Measurements from ENCODE around the gene DHRS13. TPM values are rescaled to one million over a fixed set of nuclear protein-coding genes. Genes with fewer than 3 reads are reported as not detected.

The DHRS13 gene
- polyA plus RNA-seq, 1 donor (not counting 4 experiments of a cell fraction or from before 2014, with no cell fraction given), result 3.4 TPM

GRCh38 chr17:28951428-28951990 is 48.6 kb upstream of the DHRS13 start, which contains the start of gene PHF12:
PHF12 (minus strand) TSS chr17:28951518; CDS start chr17:28950960, 558 bp downstream.
- TF ChIP-seq CTCF (optimal IDR thresholded peaks at IDR 0.05 in 1 of 3, IDR thresholded peaks at IDR 0.05 in 1 of 3, conservative IDR thresholded peaks at IDR 0.05 in 1 of 3; ENCODE audit: extremely low read depth in 1 of 3, insufficient read depth in 2 of 3, low read length in 3 of 3) (no peak), EZH2 (IDR thresholded peaks at IDR 0.05; ENCODE audit: low read length) (no peak)
- peak within 1 kb of the TSS; percentile 88 to 90 (median 88) for H3K4me3 ChIP-seq (ENCODE audit: control insufficient read depth in 2 of 3, extremely low read depth in 1 of 3, insufficient read depth in 2 of 3, low read depth in 1 of 3, low read length in 3 of 3)
- H4K20me1 ChIP-seq (ENCODE audit: control insufficient read depth, extremely low read depth, insufficient read depth, low read length), result no peaks in the 10 kb centered on the region
- peak within 1 kb of the TSS; percentile 99 for H3K4me2 ChIP-seq (ENCODE audit: control insufficient read depth, extremely low read depth, insufficient read depth, low read depth, low read length)
- H3K9me1 ChIP-seq (ENCODE audit: control insufficient read depth, extremely low read depth, insufficient read depth, low read length), result no peaks in the 10 kb centered on the region
- peak within 1 kb of the TSS; percentile 99 for H3K27ac ChIP-seq (ENCODE audit: control insufficient read depth, insufficient read depth, low read length)
- H3K27me3 ChIP-seq (ENCODE audit: control insufficient read depth, extremely low read depth, insufficient read depth, low read length), result no peaks in the 10 kb centered on the region
- H2AFZ ChIP-seq (ENCODE audit: control insufficient read depth, low read length), result peak within 1 kb of the TSS; percentile 91
- DNase-seq (ENCODE audit: low read depth, low spot score) (peak; percentile 100), FAIRE-seq (peak; percentile 78)
- no peaks in the 10 kb centered on the region for H3K9me3 ChIP-seq (ENCODE audit: control insufficient read depth, low read depth, low read length)
- dilution Hi-C loops (cut with MboI; ENCODE audit: extremely low pct_ligation_motif_present, low sequenced_read_pairs), result no loop called here
- peaks cover 27% of the 10 kb centered on the region for H3K4me1 ChIP-seq (ENCODE audit: control insufficient read depth, extremely low read depth, insufficient read depth, low read length)
- H3K9ac ChIP-seq (ENCODE audit: control insufficient read depth, extremely low read depth, insufficient read depth, low read length), result peak within 1 kb of the TSS; percentile 91
- peaks cover 0 to 6% of the 10 kb centered on the region in 2 experiments for H3K36me3 ChIP-seq (ENCODE audit: control insufficient read depth in 2 of 2, extremely low read depth in 1 of 2, insufficient read depth in 2 of 2, low read length in 2 of 2)
- peaks cover 43% of the 10 kb centered on the region for H3K79me2 ChIP-seq (ENCODE audit: control insufficient read depth, insufficient read depth, low read length)

GRCh38 chr17:28950752-28951427 is 48.0 kb upstream of the DHRS13 start:
- FAIRE-seq (no peak), DNase-seq (ENCODE audit: low read depth, low spot score) (no peak)
- Histone ChIP-seq H3K9me1 (ENCODE audit: control insufficient read depth, extremely low read depth, insufficient read depth, low read length) (no peaks in the 10 kb centered on the region), H3K79me2 (ENCODE audit: control insufficient read depth, insufficient read depth, low read length) (peaks cover 50% of the 10 kb centered on the region), H3K9me3 (ENCODE audit: control insufficient read depth, low read depth, low read length) (no peaks in the 10 kb centered on the region), H3K27me3 (ENCODE audit: control insufficient read depth, extremely low read depth, insufficient read depth, low read length) (no peaks in the 10 kb centered on the region), H3K9ac (ENCODE audit: control insufficient read depth, extremely low read depth, insufficient read depth, low read length) (peak overlapping the region; percentile 84), H3K36me3 (ENCODE audit: control insufficient read depth in 2 of 2, extremely low read depth in 1 of 2, insufficient read depth in 2 of 2, low read length in 2 of 2) (peaks cover 0 to 6% of the 10 kb centered on the region in 2 experiments), H2AFZ (ENCODE audit: control insufficient read depth, low read length) (peak overlapping the region; percentile 3), H3K4me1 (ENCODE audit: control insufficient read depth, extremely low read depth, insufficient read depth, low read length) (peaks cover 34% of the 10 kb centered on the region), H3K27ac (ENCODE audit: control insufficient read depth, insufficient read depth, low read length) (peak overlapping the region; percentile 85), H3K4me2 (ENCODE audit: control insufficient read depth, extremely low read depth, insufficient read depth, low read depth, low read length) (peak overlapping the region; percentile 81), H3K4me3 (ENCODE audit: control insufficient read depth in 2 of 3, extremely low read depth in 1 of 3, insufficient read depth in 2 of 3, low read depth in 1 of 3, low read length in 3 of 3) (peak overlapping the region; percentile 87 to 88 (median 88)), H4K20me1 (ENCODE audit: control insufficient read depth, extremely low read depth, insufficient read depth, low read length) (no peaks in the 10 kb centered on the region)
- no peak for TF ChIP-seq EZH2 (IDR thresholded peaks at IDR 0.05; ENCODE audit: low read length)
- TF ChIP-seq CTCF (optimal IDR thresholded peaks at IDR 0.05 in 1 of 3, IDR thresholded peaks at IDR 0.05 in 1 of 3, conservative IDR thresholded peaks at IDR 0.05 in 1 of 3; ENCODE audit: extremely low read depth in 1 of 3, insufficient read depth in 2 of 3, low read length in 3 of 3), result no peak
- dilution Hi-C loops (cut with MboI; ENCODE audit: extremely low pct_ligation_motif_present, low sequenced_read_pairs), result no loop called here

Data from keratinocyte (primary cell).